ENCODE measurements around the gene MYCN.
"Not testable (repeated sequence)": the region's sequence is repeated elsewhere in the genome, so short reads cannot be mapped to it uniquely, and the experiment has no call there.

The MYCN gene

GRCh38 chr2:15963109-15963976 is 23.0 kb downstream of the MYCN start:
- not testable (repeated sequence) for DNase-seq

DNA sequence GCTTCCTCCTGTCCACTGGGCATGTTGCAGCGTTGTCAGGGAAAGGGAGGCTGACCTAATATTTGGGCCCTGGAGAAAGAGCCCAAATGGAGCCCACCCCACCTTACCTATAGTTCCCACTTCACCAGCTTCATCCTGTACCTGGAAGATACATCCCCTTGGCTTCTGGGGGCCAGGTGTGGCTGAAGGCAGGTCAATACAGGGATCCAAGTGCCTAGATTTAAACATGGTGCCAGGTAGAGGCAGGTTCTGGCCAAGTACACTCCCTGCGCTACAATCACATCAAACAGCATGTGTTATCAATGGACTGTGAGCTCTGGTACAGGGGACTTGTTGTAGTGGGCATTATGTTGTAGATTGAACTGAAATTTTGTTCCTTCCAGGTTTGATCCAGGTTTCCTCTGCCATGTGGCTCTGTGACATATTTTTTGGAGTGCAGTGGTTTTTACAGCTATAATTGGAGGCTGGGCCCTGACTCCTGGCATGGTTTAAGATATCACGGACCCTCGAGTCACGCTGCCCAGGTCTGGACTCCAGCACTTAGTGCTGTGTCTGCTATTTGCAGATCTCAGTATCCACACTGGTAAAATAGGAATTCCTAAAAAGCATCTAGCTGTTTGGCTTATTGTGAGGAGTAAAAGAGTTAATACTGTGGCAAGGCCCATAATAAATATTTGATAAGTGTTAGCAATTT is 23.8 kb downstream of the MYCN start:
- no peak for DNase-seq

GRCh38 chr2:15964936-15965563 is 24.7 kb downstream of the MYCN start:
- no peak for DNase-seq

- no peak for DNase-seq
These were observed 25.2 kb downstream of the MYCN start for GRCh38 chr2:15965564-15966019.

DNA sequence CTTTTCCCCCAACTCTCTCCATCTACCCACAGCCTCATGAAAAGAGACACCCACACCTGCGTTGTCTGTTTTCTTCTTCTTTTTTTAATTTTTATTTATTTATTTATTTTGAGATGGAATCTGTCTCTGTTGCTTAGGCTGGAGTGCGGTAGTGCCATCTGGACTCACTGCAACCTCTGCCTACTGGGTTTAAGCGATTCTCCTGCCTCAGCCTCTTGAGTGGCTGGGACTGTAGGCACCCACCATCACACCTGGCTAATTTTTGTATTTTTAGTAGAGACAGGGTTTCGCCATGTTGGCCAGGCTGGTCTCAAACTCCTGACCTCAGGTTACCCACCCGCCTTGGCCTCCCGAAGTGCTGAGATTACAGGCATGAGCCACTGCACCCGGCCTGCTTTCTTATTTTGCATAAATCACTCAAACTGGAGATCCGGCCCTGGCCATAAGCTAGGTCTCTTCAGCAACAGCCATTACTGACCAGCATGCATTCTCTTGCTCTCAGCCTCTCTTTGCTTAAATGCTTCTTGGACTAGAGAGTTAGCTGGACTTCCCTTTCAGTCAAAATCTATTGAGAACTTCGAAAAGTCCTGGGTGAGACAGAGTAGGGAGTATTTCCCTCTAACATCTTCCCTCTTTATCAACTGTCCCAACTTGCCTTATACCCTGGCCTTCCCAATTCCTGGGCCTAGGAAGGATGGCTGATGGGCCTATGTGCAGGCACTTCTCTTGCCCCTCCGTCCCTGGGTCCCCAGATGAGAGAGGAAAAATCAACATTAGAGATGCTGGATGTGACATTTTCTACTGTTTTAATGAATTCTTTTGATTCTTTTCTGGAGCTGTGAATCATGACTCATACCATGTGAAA is 27.3 kb downstream of the MYCN start:
- no peak for DNase-seq

GRCh38 chr2:15968280-15969178 is 28.2 kb downstream of the MYCN start:
- DNase-seq, result no peak

DNA sequence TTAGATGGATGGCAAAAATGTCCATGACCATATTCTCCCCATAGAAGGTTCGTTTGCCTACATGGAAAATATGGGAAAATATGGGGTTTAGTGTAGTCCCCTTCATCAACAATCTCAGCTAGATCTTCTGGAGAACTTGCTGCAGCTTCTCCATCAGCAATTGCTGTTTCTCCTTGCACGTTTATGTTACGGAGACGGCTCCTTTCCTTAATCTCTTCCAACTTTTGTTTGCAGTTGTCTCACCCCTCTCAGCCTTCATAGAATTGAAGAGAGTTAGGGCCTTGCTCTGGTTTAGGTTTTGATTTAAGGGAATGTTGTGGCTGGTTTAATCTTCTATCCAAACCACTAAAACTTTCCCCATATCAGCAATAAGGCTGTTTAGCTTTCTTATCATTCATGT is 28.9 kb downstream of the MYCN start:
- DNase-seq, result no peak

GRCh38 chr2:15970701-15971100 is 30.4 kb downstream of the MYCN start:
- DNase-seq, result no peak

GRCh38 chr2:15971351-15971750 is 31.0 kb downstream of the MYCN start:
- no peak for DNase-seq

GRCh38 chr2:15971831-15972522 is 31.6 kb downstream of the MYCN start:
- DNase-seq, result no peak

DNA sequence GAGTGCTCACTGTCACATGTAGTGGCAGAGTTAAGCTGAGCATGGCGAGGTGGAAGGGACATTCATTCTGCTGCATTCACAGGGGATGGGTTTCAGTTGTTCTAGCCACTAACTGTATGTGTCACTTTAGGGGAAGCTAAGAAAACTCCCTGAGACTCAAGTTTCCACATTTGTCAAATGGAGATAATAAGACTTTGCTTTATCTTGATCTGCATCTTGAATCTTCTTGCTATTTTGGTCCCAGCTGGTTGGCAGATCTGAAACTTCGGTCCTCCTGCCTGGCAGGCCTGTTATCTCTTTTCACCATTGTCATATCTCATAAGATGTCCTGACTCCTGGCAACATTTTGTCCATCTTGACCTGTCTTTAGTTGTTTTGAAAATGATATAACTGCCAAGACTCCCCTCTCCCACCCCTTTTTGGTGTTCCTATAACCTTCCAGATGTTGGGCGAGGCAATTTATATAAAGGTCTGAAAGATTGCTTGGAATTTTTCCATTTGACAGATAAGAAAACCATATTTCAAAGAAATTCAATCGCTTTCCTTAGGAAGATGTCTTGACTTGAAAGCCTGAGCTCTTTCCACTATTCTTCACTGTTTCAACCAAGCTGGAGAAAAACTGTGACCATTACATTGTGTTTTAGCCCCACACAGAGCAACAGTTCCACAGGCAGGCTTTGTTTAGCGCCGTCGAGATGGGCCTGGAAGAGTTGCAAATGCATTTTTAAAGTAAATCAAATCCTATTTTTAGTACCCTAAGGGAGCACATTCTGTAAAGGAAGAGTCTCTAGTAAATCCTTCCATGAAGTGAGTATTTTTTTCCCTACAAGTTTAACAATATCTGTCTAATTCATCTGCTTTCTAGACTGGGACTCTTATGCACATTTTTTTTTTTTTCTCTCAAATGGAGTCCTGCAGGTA is 33.4 kb downstream of the MYCN start:
- DNase-seq, result no peak

DNA sequence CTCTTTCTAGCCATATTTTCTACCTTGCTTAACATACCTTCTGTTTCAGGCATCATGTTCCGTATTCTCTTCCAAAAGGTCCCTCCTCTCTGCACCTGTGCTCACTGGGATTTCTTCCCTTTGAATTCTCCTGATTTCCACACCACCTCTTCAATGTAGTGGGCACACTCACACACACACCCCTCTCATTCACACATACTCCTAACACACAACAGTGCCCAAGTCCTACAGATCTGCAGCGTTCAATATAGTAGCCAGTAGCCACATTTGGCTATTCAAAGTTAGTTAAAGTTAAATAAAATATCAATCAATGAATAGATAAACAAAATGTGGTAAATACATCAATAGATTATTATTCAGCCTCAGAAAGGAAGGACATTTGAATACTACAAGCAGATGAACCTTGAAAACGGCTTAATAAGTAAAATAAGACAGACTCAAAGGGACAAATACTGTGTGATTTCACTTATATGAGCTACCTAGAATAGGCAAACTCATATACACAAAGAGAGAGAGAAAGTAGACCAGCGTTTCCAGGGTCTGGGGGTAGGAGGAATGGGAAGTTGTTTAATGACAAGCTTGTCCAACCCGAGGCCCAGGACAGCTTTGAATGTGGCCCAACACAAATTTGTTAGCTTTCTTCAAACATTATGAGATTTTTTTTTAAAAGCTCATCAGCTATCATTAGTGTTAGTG is 34.4 kb downstream of the MYCN start:
- DNase-seq, result no peak

- no peak for DNase-seq
These were observed 34.9 kb downstream of the MYCN start for GRCh38 chr2:15975261-15975600.

DNA sequence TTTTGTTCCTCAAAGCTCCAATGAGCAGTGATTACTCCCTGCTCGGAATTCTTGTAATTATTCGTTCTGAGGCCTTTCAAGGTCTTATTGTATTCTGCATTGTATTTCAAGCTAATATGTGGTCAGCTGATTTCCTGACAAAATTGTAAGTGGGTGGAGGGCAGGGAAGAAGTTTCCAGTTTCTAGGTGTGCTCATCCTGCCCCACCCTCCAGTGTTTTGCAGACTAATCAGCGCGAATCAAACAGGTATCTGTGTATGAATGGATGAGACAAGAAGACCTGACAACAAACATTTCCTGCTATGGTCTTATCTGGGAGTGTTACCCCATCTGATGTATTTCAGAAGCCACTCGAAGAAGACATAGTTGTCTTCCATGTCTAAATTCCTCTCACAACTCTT is 35.3 kb downstream of the MYCN start:
- no peak for DNase-seq

DNA sequence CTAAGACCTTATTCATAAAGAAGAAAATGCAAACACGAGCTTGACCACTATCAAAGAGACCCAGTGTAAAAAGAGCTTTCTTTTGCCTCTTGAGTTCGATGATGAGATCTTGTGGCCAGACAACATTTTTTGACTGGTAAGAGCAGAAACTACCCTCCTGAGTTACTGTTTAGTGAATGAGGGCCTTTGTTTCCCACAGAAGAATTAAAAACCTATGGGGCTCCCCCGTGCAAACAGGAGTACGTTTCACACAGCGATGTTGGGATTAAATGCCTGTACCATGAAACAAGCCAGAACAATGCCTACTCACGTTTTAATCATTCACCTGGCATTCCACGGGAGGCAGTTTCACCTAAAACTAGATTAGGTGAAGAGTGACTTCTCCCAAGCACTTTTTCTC is 36.0 kb downstream of the MYCN start:
- no peak for DNase-seq

- DNase-seq, result no peak
These were observed 38.9 kb downstream of the MYCN start for GRCh38 chr2:15979051-15979758.

GRCh38 chr2:15979759-15980604 is 39.6 kb downstream of the MYCN start:
- no peak for DNase-seq

DNA sequence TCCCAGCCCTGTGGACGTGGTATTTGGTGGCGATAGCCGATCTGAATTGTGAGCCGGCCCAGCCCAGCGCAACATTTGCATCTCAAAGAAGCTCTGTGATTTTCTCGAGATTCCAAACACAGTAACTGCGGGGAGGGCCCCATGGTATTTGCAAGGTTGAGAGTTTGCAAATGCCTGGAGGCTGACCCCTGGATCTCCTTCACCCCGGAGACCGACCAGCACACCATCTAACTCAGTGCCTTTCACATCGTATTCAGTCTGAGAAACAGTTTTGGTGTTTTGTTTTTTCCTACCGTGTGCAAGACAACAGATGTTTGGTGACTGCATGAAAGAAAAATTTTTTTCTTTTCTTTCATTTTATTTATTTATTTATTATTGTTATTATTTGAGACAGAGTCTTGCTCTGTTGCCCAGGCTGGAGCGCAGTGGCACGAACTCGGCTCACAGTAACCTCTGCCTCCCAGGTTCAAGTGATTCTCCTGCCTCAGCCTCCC is 40.3 kb downstream of the MYCN start:
- no peak for DNase-seq

All from NCI-H510A (cell line).